ENCODE data around the gene TMPRSS7. TPM values are rescaled to one million over a fixed set of nuclear protein-coding genes. Genes with fewer than 3 reads are reported as not detected.
A peak's percentile ranks its signal among the peaks of the same experiment; 100 is the strongest.

Gene TMPRSS7
- total RNA-seq, 1 experiment from 2014 or later: not detected

GRCh38 chr3:112086875-112087524 is 52.5 kb downstream of the TMPRSS7 start:
- ChIA-PET CTCF (interaction anchor here (0.9 to 2.8 kb wide), 3 partner anchors 25 to 98 kb away, joined by 3 to 13 read pairs (median 4); no protein-coding TSS in a partner anchor), POLR2A (no interaction called here)
- ATAC-seq (peak; percentile 6), DNase-seq (ENCODE audit: low spot score) (no peak)
- H3K4me1 Mint-ChIP-seq: peaks cover 56% of the 10 kb centered on the region
- H3K9me3 Mint-ChIP-seq: no peaks in the 10 kb centered on the region
- TF ChIP-seq CBFB (CRISPR knock-in tag; IDR thresholded peaks at IDR 0.05; ENCODE audit: low read depth) (no peak), NR3C1 (CRISPR knock-in tag; conservative IDR thresholded peaks at IDR 0.05; ENCODE audit: low read depth) (no peak), ZNF138 (CRISPR knock-in tag; conservative IDR thresholded peaks at IDR 0.05) (no peak), ZNF396 (CRISPR knock-in tag; IDR thresholded peaks at IDR 0.05; ENCODE audit: borderline replicate concordance) (no peak), ZMAT4 (CRISPR knock-in tag; IDR thresholded peaks at IDR 0.05) (no peak), NR1H2 (CRISPR knock-in tag; IDR thresholded peaks at IDR 0.05) (no peak), FOXP1 (CRISPR knock-in tag; IDR thresholded peaks at IDR 0.05; ENCODE audit: borderline replicate concordance) (no peak), TEAD1 (CRISPR knock-in tag; IDR thresholded peaks at IDR 0.05) (no peak), USF2 (CRISPR knock-in tag; IDR thresholded peaks at IDR 0.05) (no peak), TP53 (CRISPR knock-in tag; IDR thresholded peaks at IDR 0.05) (no peak), STAT6 (CRISPR knock-in tag; conservative IDR thresholded peaks at IDR 0.05; ENCODE audit: low read depth) (no peak), SP1 (CRISPR knock-in tag; conservative IDR thresholded peaks at IDR 0.05) (no peak), E2F1 (CRISPR knock-in tag; IDR thresholded peaks at IDR 0.05) (no peak), CREB1 (CRISPR knock-in tag; IDR thresholded peaks at IDR 0.05) (no peak), RELA (CRISPR knock-in tag; IDR thresholded peaks at IDR 0.05; ENCODE audit: borderline replicate concordance) (no peak), JUN (CRISPR knock-in tag; IDR thresholded peaks at IDR 0.05) (no peak), SMAD4 (CRISPR knock-in tag; IDR thresholded peaks at IDR 0.05) (no peak), PRDM15 (CRISPR knock-in tag; IDR thresholded peaks at IDR 0.05) (no peak)
- H3K27ac Mint-ChIP-seq: peak overlapping the region; percentile 96
- peaks cover 20% of the 10 kb centered on the region for H3K27me3 Mint-ChIP-seq (ENCODE audit: low read depth)
- H3K36me3 Mint-ChIP-seq: no peaks in the 10 kb centered on the region
- H3K4me3 Mint-ChIP-seq: peak overlapping the region; percentile 95
